DND-41 (cell line): ENCODE results near the gene TMPRSS11E.

Source experiments
- CTCF ChIP-seq: IDR thresholded peaks from 2 replicates; pipeline ENCODE4 v1.5.1; 2012; ENCODE audit warnings: borderline replicate concordance, low read length, moderate library complexity, mild to moderate bottlenecking; ENCODE audit not compliant: poor library complexity, severe bottlenecking; ENCODE audit errors: extremely low read depth
- EZH2 ChIP-seq: IDR thresholded peaks from 3 replicates; pipeline ENCODE4 v1.6.1; 2012; ENCODE audit warnings: borderline replicate concordance, low read depth, mild to moderate bottlenecking, moderate library complexity, low read length, inconsistent platforms; ENCODE audit not compliant: severe bottlenecking

GRCh38 chr4:68434277-68434676 is 13.0 kb upstream of the TMPRSS11E start:
- TF ChIP-seq CTCF = no peak
- TF ChIP-seq EZH2 = no peak
